22Rv1 (cell line): ENCODE data around the gene CPXM2.

Source experiments
- H3K27ac ChIP-seq: fragments of 450-650 bp; 2 replicates; pipeline ENCODE4 v1.5.1; 2017
- ZFX ChIP-seq: fragments of 450-650 bp; IDR thresholded peaks from 2 replicates; pipeline ENCODE4 v1.6.1; 2017; ENCODE audit warnings: antibody characterized with exemption, borderline replicate concordance
- TF ChIP-seq, protein P1 (sequence below): fragments of 450-650 bp; IDR thresholded peaks from 2 replicates; pipeline ENCODE4 v1.5.1; 2017; ENCODE audit warnings: mild to moderate bottlenecking

Gene CPXM2

DNA sequence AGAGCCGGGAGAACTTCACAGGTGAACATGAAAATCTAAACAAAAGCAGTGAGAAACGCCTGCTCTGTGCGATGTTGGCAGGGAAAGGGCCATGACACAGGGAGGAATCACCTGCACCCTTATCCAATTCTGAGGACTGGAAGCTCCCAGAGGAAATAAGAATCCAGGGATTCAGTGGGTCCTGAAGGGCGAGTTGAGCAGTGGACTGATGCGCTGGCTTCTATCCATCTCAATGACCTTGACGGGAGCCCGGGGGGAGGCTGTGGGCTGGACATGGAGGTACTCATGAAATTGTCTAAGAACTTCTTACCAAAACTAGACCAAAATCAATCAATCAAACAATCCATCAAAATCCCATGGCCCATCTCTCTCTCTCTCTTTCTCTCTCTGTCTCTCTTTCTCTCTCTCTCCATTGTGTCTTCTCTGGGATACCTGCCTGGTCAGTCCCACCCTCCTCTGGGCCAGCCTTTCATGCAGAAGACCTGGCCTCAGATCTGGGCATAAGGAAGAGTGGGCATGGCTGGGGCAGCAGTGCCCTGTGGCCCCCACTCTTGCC, 7.2 kb downstream of the CPXM2 start:
- no peak overlapping the region for H3K27ac ChIP-seq
- TF ChIP-seq, protein P1, sequence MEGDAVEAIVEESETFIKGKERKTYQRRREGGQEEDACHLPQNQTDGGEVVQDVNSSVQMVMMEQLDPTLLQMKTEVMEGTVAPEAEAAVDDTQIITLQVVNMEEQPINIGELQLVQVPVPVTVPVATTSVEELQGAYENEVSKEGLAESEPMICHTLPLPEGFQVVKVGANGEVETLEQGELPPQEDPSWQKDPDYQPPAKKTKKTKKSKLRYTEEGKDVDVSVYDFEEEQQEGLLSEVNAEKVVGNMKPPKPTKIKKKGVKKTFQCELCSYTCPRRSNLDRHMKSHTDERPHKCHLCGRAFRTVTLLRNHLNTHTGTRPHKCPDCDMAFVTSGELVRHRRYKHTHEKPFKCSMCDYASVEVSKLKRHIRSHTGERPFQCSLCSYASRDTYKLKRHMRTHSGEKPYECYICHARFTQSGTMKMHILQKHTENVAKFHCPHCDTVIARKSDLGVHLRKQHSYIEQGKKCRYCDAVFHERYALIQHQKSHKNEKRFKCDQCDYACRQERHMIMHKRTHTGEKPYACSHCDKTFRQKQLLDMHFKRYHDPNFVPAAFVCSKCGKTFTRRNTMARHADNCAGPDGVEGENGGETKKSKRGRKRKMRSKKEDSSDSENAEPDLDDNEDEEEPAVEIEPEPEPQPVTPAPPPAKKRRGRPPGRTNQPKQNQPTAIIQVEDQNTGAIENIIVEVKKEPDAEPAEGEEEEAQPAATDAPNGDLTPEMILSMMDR: no peak
- no peak for TF ChIP-seq ZFX

GRCh38 chr10:123883673-123884320, 7.8 kb downstream of the CPXM2 start:
- no peak overlapping the region for H3K27ac ChIP-seq
- no peak for TF ChIP-seq ZFX
- TF ChIP-seq, protein P1: no peak

DNA sequence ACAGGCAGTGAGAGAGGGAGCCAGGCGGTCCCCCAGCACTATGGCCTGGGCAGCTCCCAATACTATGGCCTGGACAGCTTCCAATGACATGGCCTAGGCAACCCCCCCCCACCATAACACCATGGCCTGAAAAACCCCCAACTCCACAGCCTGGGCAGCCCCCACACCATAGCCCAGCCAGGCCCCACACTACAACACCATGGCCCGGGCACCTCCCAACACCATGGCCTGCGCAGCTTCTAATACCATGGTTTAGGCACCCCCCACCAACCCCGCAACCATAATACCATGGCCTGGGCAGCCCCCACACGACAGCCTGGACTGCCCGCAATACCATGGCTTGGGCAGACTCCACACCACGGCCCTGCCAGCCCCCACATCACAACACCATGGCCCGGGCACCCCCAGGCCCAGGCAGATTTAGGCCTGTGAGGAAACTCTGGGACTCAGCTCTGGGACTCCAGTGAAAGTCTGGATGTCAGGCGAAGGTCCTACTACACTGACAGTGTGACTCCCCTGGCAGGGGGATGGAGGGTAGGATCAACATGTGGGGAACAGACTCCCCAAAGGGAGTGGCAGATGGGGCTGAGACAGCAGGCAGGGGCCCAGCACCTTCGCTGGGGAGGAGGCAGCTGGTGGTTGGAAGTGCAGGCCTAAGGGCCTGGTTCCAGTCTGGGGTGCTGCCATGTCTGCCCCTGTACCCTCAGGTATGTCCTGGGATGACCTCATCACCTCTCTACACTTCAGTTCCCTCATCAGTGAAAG, 8.7 kb downstream of the CPXM2 start:
- no peak for TF ChIP-seq ZFX
- TF ChIP-seq, protein P1: no peak
- no peak overlapping the region for H3K27ac ChIP-seq

GRCh38 chr10:123882177-123882576, 9.4 kb downstream of the CPXM2 start:
- TF ChIP-seq ZFX: no peak
- H3K27ac ChIP-seq: no peak overlapping the region

GRCh38 chr10:123879606-123880257, 11.9 kb downstream of the CPXM2 start:
- no peak for TF ChIP-seq ZFX
- TF ChIP-seq, protein P1: no peak
- no peak overlapping the region for H3K27ac ChIP-seq

DNA sequence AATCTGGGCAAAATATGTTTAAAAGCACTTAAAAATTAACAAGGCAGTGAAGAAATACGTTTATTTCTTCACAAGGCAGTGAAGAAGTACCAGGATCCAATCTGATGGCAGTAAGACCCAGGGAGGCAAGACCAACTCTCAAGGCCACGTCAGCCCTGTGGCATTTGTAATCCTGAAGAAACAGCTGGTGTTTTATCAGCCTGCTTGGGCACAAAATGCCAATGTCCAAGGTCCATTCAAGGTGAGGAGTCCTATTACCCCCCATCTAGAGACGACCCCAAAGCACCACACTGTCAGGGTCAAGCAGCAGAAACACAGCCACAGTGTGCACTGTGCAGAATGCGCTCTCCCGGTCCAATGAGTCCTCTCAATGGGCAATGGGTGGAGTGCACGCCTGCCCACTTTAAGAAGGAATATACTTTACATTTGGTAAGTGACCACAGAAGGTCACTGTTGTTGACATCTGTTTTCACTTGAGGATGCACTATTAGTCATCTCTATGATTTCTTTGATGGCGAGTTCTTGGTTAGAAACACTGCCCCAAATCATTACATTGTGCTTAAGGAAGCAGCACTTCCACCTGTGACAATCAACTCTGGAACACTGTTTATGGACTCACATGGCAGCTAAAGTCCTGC, 12.8 kb downstream of the CPXM2 start:
- TF ChIP-seq ZFX: no peak
- TF ChIP-seq, protein P1: no peak
- H3K27ac ChIP-seq: no peak overlapping the region

DNA sequence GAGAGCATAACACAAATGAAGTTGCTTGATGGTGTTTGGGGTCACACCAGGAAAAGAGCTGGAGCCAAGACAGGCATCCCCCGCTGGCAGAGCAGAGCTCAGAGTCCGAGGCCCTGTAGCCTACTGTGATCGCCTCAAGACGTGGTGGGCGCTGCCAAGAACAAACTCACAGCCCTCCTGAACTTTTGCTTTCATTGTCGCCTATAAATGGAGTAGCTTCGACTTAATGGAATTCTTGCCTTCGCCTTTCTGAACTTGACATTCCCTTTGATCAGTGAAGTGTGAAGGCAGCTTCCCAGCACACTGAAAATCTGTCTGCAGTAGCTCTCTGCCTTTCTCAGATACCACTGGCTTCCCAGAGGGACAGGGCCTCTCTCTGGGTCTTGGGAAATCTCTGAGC, 21.3 kb downstream of the CPXM2 start:
- H3K27ac ChIP-seq: no peak overlapping the region
- TF ChIP-seq, protein P1: no peak
- TF ChIP-seq ZFX: no peak
